CD1c-positive myeloid dendritic cell (primary cell): ENCODE data around the gene ADAMTSL3.

Experiments used
- DNase-seq: peaks from one replicate; pipeline ENCODE4 v3.0.0-alpha.2; 2016; ENCODE audit errors: extremely low spot score

The ADAMTSL3 gene

GRCh38 chr15:83818591-83818990 lies 164.7 kb downstream of the ADAMTSL3 start:
- DNase-seq, result no peak

- DNase-seq, result no peak
Measured at GRCh38 chr15:83830381-83830780, 176.5 kb downstream of the ADAMTSL3 start.

- DNase-seq, result no peak
Measured at GRCh38 chr15:83833569-83833968, 179.6 kb downstream of the ADAMTSL3 start.

- DNase-seq, result no peak
Measured at GRCh38 chr15:83835479-83835878, 181.6 kb downstream of the ADAMTSL3 start.

GRCh38 chr15:83837945-83838571 lies 184.1 kb downstream of the ADAMTSL3 start:
- no peak for DNase-seq

GRCh38 chr15:83838763-83839162 lies 184.8 kb downstream of the ADAMTSL3 start:
- no peak for DNase-seq

- no peak for DNase-seq
Measured at GRCh38 chr15:83842281-83842680, 188.4 kb downstream of the ADAMTSL3 start.

- DNase-seq, result no peak
Measured at GRCh38 chr15:83843471-83843871, 189.5 kb downstream of the ADAMTSL3 start.

- DNase-seq, result no peak
Measured at GRCh38 chr15:83844742-83845141, 190.8 kb downstream of the ADAMTSL3 start.

GRCh38 chr15:83845230-83845629 lies 191.3 kb downstream of the ADAMTSL3 start:
- DNase-seq, result no peak

GRCh38 chr15:83846847-83847246 lies 192.9 kb downstream of the ADAMTSL3 start:
- DNase-seq, result no peak

GRCh38 chr15:83848315-83849050 lies 194.6 kb downstream of the ADAMTSL3 start:
- no peak for DNase-seq

GRCh38 chr15:83850015-83850414 lies 196.1 kb downstream of the ADAMTSL3 start:
- no peak for DNase-seq

GRCh38 chr15:83850501-83851245 lies 196.8 kb downstream of the ADAMTSL3 start:
- DNase-seq, result no peak

GRCh38 chr15:83853232-83853631 lies 199.3 kb downstream of the ADAMTSL3 start:
- no peak for DNase-seq

GRCh38 chr15:83854321-83854720 lies 200.4 kb downstream of the ADAMTSL3 start:
- DNase-seq, result no peak

GRCh38 chr15:83854950-83855707 lies 201.2 kb downstream of the ADAMTSL3 start:
- no peak for DNase-seq

- no peak for DNase-seq
Measured at GRCh38 chr15:83855956-83856355, 202.0 kb downstream of the ADAMTSL3 start.

GRCh38 chr15:83858820-83859505 lies 205.0 kb downstream of the ADAMTSL3 start:
- DNase-seq, result no peak

- no peak for DNase-seq
Measured at GRCh38 chr15:83866692-83867091, 212.8 kb downstream of the ADAMTSL3 start.

- DNase-seq, result no peak
Measured at GRCh38 chr15:83869341-83869740, 215.4 kb downstream of the ADAMTSL3 start.
